ENCODE measurements around the gene NCKAP5.

The NCKAP5 gene

GRCh38 chr2:133123393-133123792 lies 444.9 kb downstream of the NCKAP5 start:
- no peak for DNase-seq

- no peak for DNase-seq
These were observed 445.7 kb downstream of the NCKAP5 start for GRCh38 chr2:133122529-133122928.

GRCh38 chr2:133120310-133120709 lies 448.0 kb downstream of the NCKAP5 start:
- DNase-seq: no peak

- DNase-seq: no peak
These were observed 458.1 kb downstream of the NCKAP5 start for GRCh38 chr2:133110201-133110600.

GRCh38 chr2:133109772-133110171 lies 458.5 kb downstream of the NCKAP5 start:
- DNase-seq: no peak

- DNase-seq: no peak
These were observed 461.0 kb downstream of the NCKAP5 start for GRCh38 chr2:133107058-133107815.

GRCh38 chr2:133104871-133105270 lies 463.4 kb downstream of the NCKAP5 start:
- no peak for DNase-seq

GRCh38 chr2:133098787-133099186 lies 469.5 kb downstream of the NCKAP5 start:
- DNase-seq: no peak

- DNase-seq: no peak
These were observed 470.6 kb downstream of the NCKAP5 start for GRCh38 chr2:133097666-133098065.

GRCh38 chr2:133092571-133092970 lies 475.7 kb downstream of the NCKAP5 start:
- no peak for DNase-seq

- no peak for DNase-seq
These were observed 477.9 kb downstream of the NCKAP5 start for GRCh38 chr2:133090358-133090757.

GRCh38 chr2:133086176-133086575 lies 482.1 kb downstream of the NCKAP5 start:
- DNase-seq: no peak

- no peak for DNase-seq
These were observed 482.6 kb downstream of the NCKAP5 start for GRCh38 chr2:133085646-133086045.

GRCh38 chr2:133082034-133082433 lies 486.2 kb downstream of the NCKAP5 start:
- DNase-seq: no peak

- DNase-seq: no peak
These were observed 487.4 kb downstream of the NCKAP5 start for GRCh38 chr2:133080822-133081221.

GRCh38 chr2:133078667-133079411 lies 489.4 kb downstream of the NCKAP5 start:
- DNase-seq: no peak

- DNase-seq: no peak
These were observed 490.9 kb downstream of the NCKAP5 start for GRCh38 chr2:133077269-133077822.

- DNase-seq: no peak
These were observed 495.2 kb downstream of the NCKAP5 start for GRCh38 chr2:133072837-133073694.

GRCh38 chr2:133063775-133064174 lies 504.5 kb downstream of the NCKAP5 start:
- no peak for DNase-seq

- DNase-seq: no peak
These were observed 505.2 kb downstream of the NCKAP5 start for GRCh38 chr2:133062931-133063665.

- no peak for DNase-seq
These were observed 506.2 kb downstream of the NCKAP5 start for GRCh38 chr2:133061874-133062593.

GRCh38 chr2:133054297-133054696 lies 514.0 kb downstream of the NCKAP5 start:
- no peak for DNase-seq
